GM18519 (cell line): Measurements from ENCODE around the gene PHF1.
"Not testable (repeated sequence)": the region's sequence is repeated elsewhere in the genome, so short reads cannot be mapped to it uniquely, and the experiment has no call there.

Experiments
- ATAC-seq: cut with Tn5 transposase; IDR thresholded peaks from one replicate; pipeline ENCODE4 v1.9.1; 2021; ENCODE audit warnings: mild to moderate bottlenecking, moderate library complexity; ENCODE audit not compliant: unreplicated experiment, low FRiP score

Gene PHF1

GRCh38 chr6:33391278-33391921 lies 19.4 kb upstream of the PHF1 start, which contains the start of gene KIFC1:
Gene KIFC1 (plus strand): TSS chr6:33391823. CDS start chr6:33391986, 163 bp downstream.
- ATAC-seq: peak; percentile 81

DNA sequence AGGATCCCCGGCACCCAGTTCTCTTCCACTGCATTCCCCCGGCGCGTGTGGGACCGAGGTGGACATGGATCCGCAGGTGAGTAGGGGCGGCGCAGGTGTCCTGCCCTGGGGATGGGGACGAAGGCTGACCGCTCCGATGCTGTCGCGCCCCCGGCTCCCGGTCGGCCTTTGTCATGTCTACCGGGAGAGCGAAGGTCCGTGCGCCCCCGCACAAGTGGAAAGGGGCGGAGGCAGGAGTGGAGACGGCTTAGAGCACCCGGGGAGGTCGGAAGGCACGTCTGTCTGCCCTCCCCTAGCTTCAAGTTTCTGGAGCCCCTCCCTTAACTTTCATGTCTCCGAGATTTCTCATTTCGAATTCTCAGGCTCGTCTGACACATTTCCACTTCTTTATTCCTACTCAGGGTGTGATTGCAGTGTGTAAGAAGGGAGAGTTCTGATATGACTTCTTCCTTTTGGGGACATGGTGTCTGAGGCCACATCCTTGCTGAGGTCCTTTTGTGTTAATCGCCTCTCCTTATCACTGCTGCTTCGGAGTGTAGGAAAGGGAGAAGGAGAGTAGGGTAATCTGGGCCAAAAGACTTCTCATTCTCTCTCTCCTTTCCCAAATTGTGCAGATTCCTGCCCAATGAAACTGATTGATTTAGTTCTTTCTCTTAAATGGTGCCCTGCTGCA lies 18.8 kb upstream of the PHF1 start:
- ATAC-seq: no peak

GRCh38 chr6:33392595-33392948 lies 18.2 kb upstream of the PHF1 start:
- no peak for ATAC-seq

- no peak for ATAC-seq
Measured at GRCh38 chr6:33392979-33393378, 17.8 kb upstream of the PHF1 start.

- no peak for ATAC-seq
Measured at GRCh38 chr6:33397541-33397940, 13.3 kb upstream of the PHF1 start.

DNA sequence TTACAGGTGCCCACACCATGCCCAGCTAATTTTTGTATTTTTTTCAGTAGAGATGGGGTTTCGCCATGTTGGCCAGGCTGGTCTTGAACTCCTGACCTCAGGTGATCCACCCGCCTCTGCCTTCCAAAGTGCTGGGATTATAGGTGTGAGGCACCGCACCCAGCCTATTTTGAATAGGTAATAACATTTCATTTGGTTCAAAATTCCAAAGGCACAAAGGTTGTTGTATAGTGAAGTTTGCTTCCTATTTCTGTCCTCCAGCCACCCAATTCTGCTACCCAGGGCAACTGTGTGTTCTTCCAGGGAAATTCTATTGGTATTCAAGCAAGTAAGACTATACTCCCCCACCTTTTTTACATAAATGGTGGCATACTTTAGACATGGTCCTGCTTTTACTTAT lies 12.2 kb upstream of the PHF1 start:
- not testable (repeated sequence) for ATAC-seq

DNA sequence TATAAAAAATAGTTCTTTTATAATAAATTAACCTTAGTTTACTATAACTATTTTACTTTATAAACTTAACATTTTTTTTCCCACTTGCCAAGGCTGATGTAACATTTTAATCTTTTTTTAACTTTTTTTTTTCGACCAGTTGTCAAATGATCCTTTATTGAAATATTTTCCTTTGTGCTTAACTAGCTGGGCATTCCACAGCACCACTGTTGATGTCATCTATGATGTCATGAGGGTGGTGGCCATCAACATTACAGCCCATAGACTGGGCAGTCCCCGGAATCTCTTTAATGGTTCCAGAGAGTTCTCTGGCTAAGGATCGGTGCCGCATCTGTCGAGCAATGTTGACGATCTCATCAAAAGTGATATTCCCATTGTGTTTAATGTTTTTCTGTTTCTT lies 10.9 kb upstream of the PHF1 start:
- ATAC-seq: not testable (repeated sequence)

GRCh38 chr6:33404884-33405283 lies 5.9 kb upstream of the PHF1 start:
- ATAC-seq: no peak

GRCh38 chr6:33405386-33405940 lies 5.4 kb upstream of the PHF1 start:
- no peak for ATAC-seq

GRCh38 chr6:33406126-33406525 lies 4.7 kb upstream of the PHF1 start:
- ATAC-seq: no peak

DNA sequence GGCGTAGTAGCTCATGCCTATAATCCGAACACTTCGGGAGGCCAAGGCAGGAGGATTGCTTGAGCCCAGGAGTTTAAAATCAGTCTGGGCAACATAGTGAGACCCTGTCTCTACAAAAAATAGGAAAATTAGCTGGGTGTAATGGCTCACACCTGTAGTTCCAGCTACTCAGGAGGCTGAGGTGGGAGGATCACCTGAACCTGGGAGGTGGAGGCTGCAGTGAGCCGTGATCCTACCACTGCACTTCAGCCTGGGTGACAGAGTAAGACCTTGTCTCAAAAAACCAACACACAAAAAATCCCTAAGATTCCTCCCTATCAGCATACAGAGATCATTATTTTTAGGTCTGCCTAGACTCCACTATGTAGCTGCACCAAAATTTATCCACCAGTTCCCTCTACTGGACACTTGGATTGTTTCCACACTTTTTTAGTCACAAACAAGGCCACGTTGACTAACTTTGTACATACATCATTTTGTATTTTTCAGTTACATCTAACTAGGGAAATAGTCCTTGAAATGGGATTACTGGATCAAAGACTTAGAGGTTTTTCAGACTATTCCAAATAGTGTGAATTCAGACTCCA lies 3.6 kb upstream of the PHF1 start:
- no peak for ATAC-seq

DNA sequence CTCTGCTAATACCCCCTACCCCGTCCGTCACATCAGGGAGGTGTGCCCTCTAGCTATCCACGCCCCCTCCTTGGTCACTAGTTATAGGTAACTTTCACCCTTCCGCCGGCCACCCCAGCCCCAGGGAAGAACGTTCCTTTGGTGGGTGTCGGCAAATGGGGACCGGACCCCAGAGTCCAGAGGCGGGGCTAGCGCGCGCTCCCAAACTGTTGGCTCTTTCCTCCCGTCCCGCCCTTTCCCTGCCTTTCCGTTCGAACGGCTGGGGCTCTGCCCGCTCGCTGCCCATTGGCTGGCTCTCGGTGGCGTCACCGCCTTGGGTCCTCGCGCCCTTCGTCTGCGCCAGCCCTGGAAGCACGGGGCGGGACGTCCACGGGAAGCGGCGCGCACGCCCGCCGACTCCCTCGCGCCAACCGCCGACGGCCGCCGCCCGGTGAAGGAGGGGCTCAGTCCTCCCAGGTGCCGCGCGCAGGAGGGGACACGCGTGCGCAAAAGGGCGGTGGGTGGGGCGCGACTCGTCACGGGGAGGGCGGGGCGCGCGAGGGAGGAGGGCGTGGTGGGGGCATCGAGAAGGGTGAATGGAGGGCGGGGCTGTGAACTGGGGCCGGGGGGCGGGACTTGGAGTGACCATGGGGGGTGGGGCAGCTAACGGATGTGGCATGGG lies 634 bp upstream of the PHF1 start:
- peak; percentile 60 for ATAC-seq

DNA sequence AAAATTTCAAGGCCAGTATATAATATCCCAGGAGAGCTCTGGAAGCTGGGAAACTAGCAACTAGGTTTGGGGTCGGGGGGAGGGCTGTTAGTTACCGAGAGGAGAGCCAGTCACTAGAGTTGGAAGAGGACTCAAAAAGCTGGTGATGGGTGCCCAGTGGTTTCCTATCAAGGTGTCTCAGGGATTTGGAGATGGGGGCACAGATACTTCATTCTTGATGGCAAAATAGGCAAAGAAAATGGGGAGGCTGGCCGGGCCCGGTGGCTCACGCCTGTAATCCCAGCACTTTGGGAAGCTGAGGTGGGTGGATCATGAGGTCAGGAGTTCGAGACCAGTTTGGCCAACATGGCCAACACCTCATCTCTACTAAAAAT lies 805 bp downstream of the PHF1 start:
- ATAC-seq: no peak

GRCh38 chr6:33412140-33413009 lies 1.6 kb downstream of the PHF1 start:
- ATAC-seq: no peak

GRCh38 chr6:33413241-33414120 lies 2.7 kb downstream of the PHF1 start:
- ATAC-seq: no peak

GRCh38 chr6:33414592-33415271 lies 3.9 kb downstream of the PHF1 start:
- ATAC-seq: no peak

GRCh38 chr6:33415831-33416230 lies 5.0 kb downstream of the PHF1 start:
- ATAC-seq: no peak

- ATAC-seq: no peak
Measured at GRCh38 chr6:33416386-33417127, 5.7 kb downstream of the PHF1 start.
